ENCODE results near the gene GTF2A1.
A peak's percentile ranks its signal among the peaks of the same experiment; 100 is the strongest.

The GTF2A1 gene

GRCh38 chr14:81263777-81264410, 43.1 kb upstream of the GTF2A1 start:
- no peak for DNase-seq (ENCODE audit: low read depth)
- TF ChIP-seq CTCF (IDR thresholded peaks at IDR 0.05; ENCODE audit: low read depth, low read length, missing control alignments): no peak
- no peak overlapping the region for H3K4me3 ChIP-seq (ENCODE audit: low read depth, low read length)
- in situ Hi-C loops (cut with HindIII; ENCODE audit: low sequenced_read_pairs): loop anchor here (25.0 kb wide), 1 partner anchor 198 kb away; no protein-coding TSS in a partner anchor

DNA sequence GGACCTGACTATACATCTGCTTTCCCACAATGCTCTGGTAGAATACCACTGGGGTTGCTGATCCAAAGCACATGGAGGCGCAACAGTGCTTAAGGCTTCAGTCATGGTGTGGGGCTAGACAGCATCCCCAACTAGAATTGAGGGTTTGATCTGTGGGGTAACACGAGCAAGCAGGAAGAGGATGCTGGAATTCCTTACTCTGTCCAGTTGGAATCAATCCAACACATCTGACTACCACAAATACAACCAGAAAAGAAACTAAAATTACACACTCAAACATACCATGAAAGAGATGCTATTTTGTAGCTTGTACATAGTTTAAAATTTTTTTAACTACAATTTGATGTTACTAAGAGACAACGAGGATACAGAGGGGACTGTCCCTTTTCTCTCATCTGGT, 40.4 kb upstream of the GTF2A1 start:
- in situ Hi-C loops (cut with HindIII; ENCODE audit: low sequenced_read_pairs): loop anchor here (25.0 kb wide), 1 partner anchor 201 kb away; no protein-coding TSS in a partner anchor
- TF ChIP-seq CTCF (IDR thresholded peaks at IDR 0.05; ENCODE audit: low read depth, low read length, missing control alignments): no peak
- no peak overlapping the region for H3K4me3 ChIP-seq (ENCODE audit: low read depth, low read length)
- peak; percentile 16 for DNase-seq (ENCODE audit: low read depth)

DNA sequence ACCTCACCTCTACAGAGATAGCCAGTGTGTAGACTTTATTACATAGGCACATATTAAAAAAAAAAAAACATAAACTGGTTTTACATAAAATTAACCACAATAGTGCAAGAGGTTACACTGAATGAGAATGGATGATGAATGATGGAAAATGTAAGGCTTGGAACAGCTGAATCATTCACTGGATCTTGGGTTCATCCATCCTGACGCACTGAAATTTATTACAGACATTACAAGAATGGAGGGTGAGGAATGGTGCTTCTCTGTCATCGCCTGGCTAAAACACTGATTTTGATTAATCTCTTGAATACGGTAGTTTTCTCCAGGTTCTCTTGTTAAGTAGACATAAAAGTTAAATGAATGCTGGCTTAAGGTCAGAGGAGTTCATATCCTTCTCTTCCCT, 40.0 kb upstream of the GTF2A1 start:
- no peak for DNase-seq (ENCODE audit: low read depth)
- TF ChIP-seq CTCF (IDR thresholded peaks at IDR 0.05; ENCODE audit: low read depth, low read length, missing control alignments): no peak
- in situ Hi-C loops (cut with HindIII; ENCODE audit: low sequenced_read_pairs): loop anchor here (25.0 kb wide), 1 partner anchor 202 kb away; no protein-coding TSS in a partner anchor
- no peak overlapping the region for H3K4me3 ChIP-seq (ENCODE audit: low read depth, low read length)

DNA sequence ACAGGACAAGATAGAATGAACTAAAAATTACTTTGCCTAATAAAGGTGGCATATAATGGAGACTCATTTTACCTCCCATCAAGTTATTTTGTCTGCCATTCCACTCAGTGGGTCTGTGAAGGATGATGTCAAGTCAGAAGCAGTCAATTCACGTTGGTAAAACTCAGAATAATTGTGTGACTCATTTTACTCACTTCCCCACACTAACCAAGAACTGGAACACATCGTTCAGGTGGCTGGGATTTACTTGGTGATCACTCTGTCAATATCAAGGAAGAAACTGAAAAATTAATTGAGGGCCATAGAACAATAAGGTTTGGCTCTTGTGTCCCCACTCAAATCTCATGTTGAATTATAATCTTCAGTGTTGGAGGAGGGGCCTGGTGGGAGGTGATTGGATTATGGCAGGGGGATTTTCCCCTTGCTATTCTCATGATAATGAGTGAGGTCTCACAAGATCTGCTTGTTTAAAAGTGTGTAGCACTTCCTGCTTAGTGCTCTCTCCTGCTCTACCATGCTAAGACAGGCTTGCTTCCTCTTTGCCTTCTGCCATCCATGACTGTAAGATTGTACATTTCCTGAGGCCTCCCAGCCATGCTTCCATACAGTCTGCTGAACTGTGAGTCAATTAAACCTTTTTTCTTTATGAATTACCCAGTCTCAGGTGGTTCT, 35.7 kb upstream of the GTF2A1 start:
- in situ Hi-C loops (cut with HindIII; ENCODE audit: low sequenced_read_pairs): loop anchor here (25.0 kb wide), 1 partner anchor 206 kb away; no protein-coding TSS in a partner anchor
- no peak for DNase-seq (ENCODE audit: low read depth)
- no peak for TF ChIP-seq CTCF (IDR thresholded peaks at IDR 0.05; ENCODE audit: low read depth, low read length, missing control alignments)

GRCh38 chr14:81252278-81252677, 31.5 kb upstream of the GTF2A1 start:
- no peak overlapping the region for H3K4me3 ChIP-seq (ENCODE audit: low read depth, low read length)
- no peak for DNase-seq (ENCODE audit: low read depth)
- in situ Hi-C loops (cut with HindIII; ENCODE audit: low sequenced_read_pairs): loop anchor here (25.0 kb wide), 1 partner anchor 210 kb away; no protein-coding TSS in a partner anchor
- no peak for TF ChIP-seq CTCF (IDR thresholded peaks at IDR 0.05; ENCODE audit: low read depth, low read length, missing control alignments)

More for the DNA sequence above, 35.7 kb upstream of the GTF2A1 start:
- H3K4me3 ChIP-seq (ENCODE audit: low read depth, low read length): no peak overlapping the region

GRCh38 chr14:81247271-81247766, 26.6 kb upstream of the GTF2A1 start:
- no peak for DNase-seq (ENCODE audit: low read depth)
- TF ChIP-seq CTCF (IDR thresholded peaks at IDR 0.05; ENCODE audit: low read depth, low read length, missing control alignments): no peak
- no peak overlapping the region for H3K4me3 ChIP-seq (ENCODE audit: low read depth, low read length)
- in situ Hi-C loops (cut with HindIII; ENCODE audit: low sequenced_read_pairs): no loop called here
